Dedifferentiated amniotic fluid mesenchymal stem cell (primary cell): Measurements from ENCODE around the gene TFR2.

Source experiments
- DNase-seq: peaks from one replicate; pipeline ENCODE4 v3.0.0-alpha.2; 2016; ENCODE audit errors: extremely low spot score

Gene TFR2

GRCh38 chr7:100654908-100655831 is 13.8 kb upstream of the TFR2 start:
- no peak for DNase-seq

- DNase-seq = no peak
These were observed 8.6 kb upstream of the TFR2 start for GRCh38 chr7:100649826-100650565.

GRCh38 chr7:100642534-100642907 is 1.2 kb upstream of the TFR2 start:
- DNase-seq = no peak

- no peak for DNase-seq
These were observed 645 bp upstream of the TFR2 start for GRCh38 chr7:100641860-100642533.

GRCh38 chr7:100640517-100641440 is 573 bp downstream of the TFR2 start:
- no peak for DNase-seq

- no peak for DNase-seq
These were observed 1.3 kb downstream of the TFR2 start for GRCh38 chr7:100639995-100640516.

GRCh38 chr7:100632951-100633717 is 8.2 kb downstream of the TFR2 start:
- no peak for DNase-seq

GRCh38 chr7:100630066-100630465 is 11.3 kb downstream of the TFR2 start:
- DNase-seq = no peak

- DNase-seq = no peak
These were observed 12.1 kb downstream of the TFR2 start for GRCh38 chr7:100629117-100629716.

- no peak for DNase-seq
These were observed 14.2 kb downstream of the TFR2 start for GRCh38 chr7:100627238-100627549.

- DNase-seq = peak; percentile 61
These were observed 14.7 kb downstream of the TFR2 start for GRCh38 chr7:100626530-100627237.

GRCh38 chr7:100626055-100626454 is 15.3 kb downstream of the TFR2 start:
- DNase-seq = no peak

GRCh38 chr7:100623951-100624824 is 17.2 kb downstream of the TFR2 start:
- no peak for DNase-seq

- no peak for DNase-seq
These were observed 19.8 kb downstream of the TFR2 start for GRCh38 chr7:100621554-100621953.

- no peak for DNase-seq
These were observed 20.5 kb downstream of the TFR2 start for GRCh38 chr7:100620804-100621203.

GRCh38 chr7:100620239-100620638 is 21.1 kb downstream of the TFR2 start:
- DNase-seq = no peak

- DNase-seq = no peak
These were observed 27.0 kb downstream of the TFR2 start for GRCh38 chr7:100614308-100614861.
